ENCODE measurements around the gene IGLL1. TPM values are rescaled to one million over a fixed set of nuclear protein-coding genes. Genes with fewer than 3 reads are reported as not detected.

The IGLL1 gene
- total RNA-seq, 1 donor = not detected

- no peak for TF ChIP-seq CTCF (IDR thresholded peaks at IDR 0.05; ENCODE audit: insufficient read depth, low read length)
- H3K4me3 ChIP-seq (ENCODE audit: low read depth, low read length) = no peak overlapping the region
- no peak for DNase-seq (ENCODE audit: low read depth)
Measured at GRCh38 chr22:23613193-23613972, 33.3 kb upstream of the IGLL1 start.

- H3K4me3 ChIP-seq (ENCODE audit: low read depth, low read length) = no peak overlapping the region
- DNase-seq (ENCODE audit: low read depth) = no peak
- no peak for TF ChIP-seq CTCF (IDR thresholded peaks at IDR 0.05; ENCODE audit: insufficient read depth, low read length)
Measured at GRCh38 chr22:23609983-23610781, 30.1 kb upstream of the IGLL1 start.

- TF ChIP-seq CTCF (IDR thresholded peaks at IDR 0.05; ENCODE audit: insufficient read depth, low read length) = no peak
- peak; percentile 20 for DNase-seq (ENCODE audit: low read depth)
- H3K4me3 ChIP-seq (ENCODE audit: low read depth, low read length) = no peak overlapping the region
Measured at GRCh38 chr22:23608583-23608982, 28.5 kb upstream of the IGLL1 start.

GRCh38 chr22:23606204-23607131 is 26.4 kb upstream of the IGLL1 start:
- DNase-seq (ENCODE audit: low read depth) = no peak
- no peak for TF ChIP-seq CTCF (IDR thresholded peaks at IDR 0.05; ENCODE audit: insufficient read depth, low read length)
- no peak overlapping the region for H3K4me3 ChIP-seq (ENCODE audit: low read depth, low read length)

- TF ChIP-seq CTCF (IDR thresholded peaks at IDR 0.05; ENCODE audit: insufficient read depth, low read length) = no peak
- H3K4me3 ChIP-seq (ENCODE audit: low read depth, low read length) = no peak overlapping the region
- no peak for DNase-seq (ENCODE audit: low read depth)
Measured at GRCh38 chr22:23604939-23605712, 25.0 kb upstream of the IGLL1 start.

- no peak for TF ChIP-seq CTCF (IDR thresholded peaks at IDR 0.05; ENCODE audit: insufficient read depth, low read length)
Measured at GRCh38 chr22:23603266-23603665, 23.2 kb upstream of the IGLL1 start.

More at GRCh38 chr22:23603266-23603665, 23.2 kb upstream of the IGLL1 start:
- no peak overlapping the region for H3K4me3 ChIP-seq (ENCODE audit: low read depth, low read length)
- DNase-seq (ENCODE audit: low read depth) = no peak

Data from fibroblast of the aortic adventitia (primary cell).